ENCODE results near the gene STX12. TPM values are rescaled to one million over a fixed set of nuclear protein-coding genes. Genes with fewer than 3 reads are reported as not detected.

Gene STX12
- polyA plus RNA-seq, 1 of the 3 experiments (the other 2 are of a cell fraction) = 12.9 TPM

DNA sequence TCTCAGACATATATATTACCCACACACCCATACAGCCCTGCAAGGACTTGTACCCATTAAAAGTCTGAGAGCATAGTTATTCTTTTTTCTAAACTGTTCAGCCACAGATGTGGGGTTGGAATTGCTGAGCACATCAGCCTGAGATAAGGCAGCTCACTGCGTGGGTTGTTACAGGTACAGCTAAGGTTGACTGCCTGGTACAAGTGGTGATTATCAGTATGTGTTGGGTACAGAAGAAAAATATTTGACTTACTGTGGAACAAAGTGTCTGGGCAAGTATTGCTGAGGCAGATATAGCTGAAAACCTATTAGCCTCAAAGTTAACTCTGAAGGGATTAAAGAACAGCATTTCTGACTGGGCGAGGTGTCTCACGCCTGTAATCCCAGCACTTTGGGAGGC is 5.0 kb downstream of the STX12 start:
- TF ChIP-seq NFIC (IDR thresholded peaks at IDR 0.05; ENCODE audit: borderline replicate concordance) = no peak
- TF ChIP-seq, protein P1, sequence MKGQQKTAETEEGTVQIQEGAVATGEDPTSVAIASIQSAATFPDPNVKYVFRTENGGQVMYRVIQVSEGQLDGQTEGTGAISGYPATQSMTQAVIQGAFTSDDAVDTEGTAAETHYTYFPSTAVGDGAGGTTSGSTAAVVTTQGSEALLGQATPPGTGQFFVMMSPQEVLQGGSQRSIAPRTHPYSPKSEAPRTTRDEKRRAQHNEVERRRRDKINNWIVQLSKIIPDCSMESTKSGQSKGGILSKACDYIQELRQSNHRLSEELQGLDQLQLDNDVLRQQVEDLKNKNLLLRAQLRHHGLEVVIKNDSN (IDR thresholded peaks at IDR 0.05; ENCODE audit: borderline replicate concordance, low read depth) = no peak
- TF ChIP-seq, protein P2, sequence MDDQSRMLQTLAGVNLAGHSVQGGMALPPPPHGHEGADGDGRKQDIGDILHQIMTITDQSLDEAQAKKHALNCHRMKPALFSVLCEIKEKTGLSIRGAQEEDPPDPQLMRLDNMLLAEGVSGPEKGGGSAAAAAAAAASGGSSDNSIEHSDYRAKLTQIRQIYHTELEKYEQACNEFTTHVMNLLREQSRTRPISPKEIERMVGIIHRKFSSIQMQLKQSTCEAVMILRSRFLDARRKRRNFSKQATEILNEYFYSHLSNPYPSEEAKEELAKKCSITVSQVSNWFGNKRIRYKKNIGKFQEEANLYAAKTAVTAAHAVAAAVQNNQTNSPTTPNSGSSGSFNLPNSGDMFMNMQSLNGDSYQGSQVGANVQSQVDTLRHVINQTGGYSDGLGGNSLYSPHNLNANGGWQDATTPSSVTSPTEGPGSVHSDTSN (IDR thresholded peaks at IDR 0.05) = no peak
- Histone ChIP-seq H2AFZ (ENCODE audit: low read depth) (no peak overlapping the region), H3F3A (replicated peaks; ENCODE audit: insufficient read depth) (peaks cover 3% of the 10 kb centered on the region), H3K4me2 (no peak overlapping the region), H3K9me3 (no peaks in the 10 kb centered on the region), H4K20me1 (ENCODE audit: insufficient read depth) (0 out of 2 replicates have a peak, but pooled peaks cover 9% of the 10 kb centered on the region), H3K9me2 (no peaks in the 10 kb centered on the region), H3K27ac (ENCODE audit: low read depth in 2 of 2, low read length in 1 of 2) (no peak overlapping the region), H3K9ac (no peak overlapping the region), H3K4me3 (ENCODE audit: low read depth in 2 of 2, low read length in 1 of 2) (no peak overlapping the region), H3K79me2 (ENCODE audit: insufficient read depth) (peaks cover 83% of the 10 kb centered on the region), H3K4me1 (ENCODE audit: control insufficient read depth in 1 of 2, insufficient read depth in 2 of 2, low read depth in 1 of 2, low read length in 1 of 2) (peaks cover 0 to 2% of the 10 kb centered on the region in 2 experiments; a peak in 2 of 4 replicates), H3K36me3 (replicated peaks in 1 of 2; ENCODE audit: control insufficient read depth in 1 of 2, insufficient read depth in 2 of 2, low read length in 1 of 2) (peaks cover 0 to 4% of the 10 kb centered on the region in 2 experiments), H3K27me3 (ENCODE audit: insufficient read depth) (no peaks in the 10 kb centered on the region)
- no peak for DNase-seq
- ChIA-PET POLR2A (no interaction called here), CTCF (no interaction called here)
- WGBS (ENCODE audit: low lambda C conversion rate) = 98% methylated on average over 3 of the region's 3 CpGs

DNA sequence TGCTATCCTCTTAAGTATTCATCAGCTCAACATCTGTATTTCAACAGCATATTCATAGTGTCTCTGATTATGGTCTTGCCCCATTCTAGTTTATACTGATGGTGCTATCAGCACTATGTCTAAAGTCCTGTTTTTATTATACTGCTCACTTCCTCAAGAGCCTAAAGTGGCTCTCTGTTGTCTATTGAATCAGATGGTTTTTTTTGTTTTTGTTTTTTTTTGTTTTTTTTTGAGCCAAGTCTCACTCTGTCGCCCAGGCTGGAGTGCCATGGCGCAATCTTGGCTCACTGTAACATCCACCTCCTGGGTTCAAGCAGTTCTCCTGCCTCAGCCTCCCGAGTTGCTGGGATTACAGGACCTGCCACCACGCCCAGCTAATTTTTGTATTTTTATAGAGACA is 6.1 kb downstream of the STX12 start:
- Histone ChIP-seq H3K36me3 (replicated peaks in 1 of 2; ENCODE audit: control insufficient read depth in 1 of 2, insufficient read depth in 2 of 2, low read length in 1 of 2) (peaks cover 0 to 4% of the 10 kb centered on the region in 2 experiments), H3K27ac (ENCODE audit: low read depth in 2 of 2, low read length in 1 of 2) (no peak overlapping the region), H3F3A (replicated peaks; ENCODE audit: insufficient read depth) (peaks cover 3% of the 10 kb centered on the region), H3K27me3 (ENCODE audit: insufficient read depth) (no peaks in the 10 kb centered on the region), H4K20me1 (ENCODE audit: insufficient read depth) (0 out of 2 replicates have a peak, but pooled peaks cover 9% of the 10 kb centered on the region), H3K9ac (no peak overlapping the region), H3K9me3 (no peaks in the 10 kb centered on the region), H3K4me1 (ENCODE audit: control insufficient read depth in 1 of 2, insufficient read depth in 2 of 2, low read depth in 1 of 2, low read length in 1 of 2) (peaks cover 0 to 2% of the 10 kb centered on the region in 2 experiments; a peak in 2 of 4 replicates), H3K4me3 (ENCODE audit: low read depth in 2 of 2, low read length in 1 of 2) (no peak overlapping the region), H2AFZ (ENCODE audit: low read depth) (no peak overlapping the region), H3K79me2 (ENCODE audit: insufficient read depth) (peaks cover 84% of the 10 kb centered on the region), H3K4me2 (no peak overlapping the region), H3K9me2 (no peaks in the 10 kb centered on the region)
- no peak for TF ChIP-seq NRF1 (IDR thresholded peaks at IDR 0.05; ENCODE audit: low read depth, low read length)
- TF ChIP-seq, protein P3, sequence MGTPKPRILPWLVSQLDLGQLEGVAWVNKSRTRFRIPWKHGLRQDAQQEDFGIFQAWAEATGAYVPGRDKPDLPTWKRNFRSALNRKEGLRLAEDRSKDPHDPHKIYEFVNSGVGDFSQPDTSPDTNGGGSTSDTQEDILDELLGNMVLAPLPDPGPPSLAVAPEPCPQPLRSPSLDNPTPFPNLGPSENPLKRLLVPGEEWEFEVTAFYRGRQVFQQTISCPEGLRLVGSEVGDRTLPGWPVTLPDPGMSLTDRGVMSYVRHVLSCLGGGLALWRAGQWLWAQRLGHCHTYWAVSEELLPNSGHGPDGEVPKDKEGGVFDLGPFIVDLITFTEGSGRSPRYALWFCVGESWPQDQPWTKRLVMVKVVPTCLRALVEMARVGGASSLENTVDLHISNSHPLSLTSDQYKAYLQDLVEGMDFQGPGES (IDR thresholded peaks at IDR 0.05; ENCODE audit: low read depth, low read length) = no peak
- TF ChIP-seq FOSL2 (IDR thresholded peaks at IDR 0.05; ENCODE audit: borderline replicate concordance, low read depth) = no peak
- TF ChIP-seq MEF2A (IDR thresholded peaks at IDR 0.05; ENCODE audit: borderline replicate concordance, low read depth) = no peak
- TF ChIP-seq EP300 (IDR thresholded peaks at IDR 0.05; ENCODE audit: borderline replicate concordance in 1 of 2, low read depth in 1 of 2, low read length in 1 of 2) = no peak
- TF ChIP-seq RFX5 (IDR thresholded peaks at IDR 0.05; ENCODE audit: low read length) = no peak
- TF ChIP-seq ELF1 (IDR thresholded peaks at IDR 0.05) = no peak
- TF ChIP-seq MXI1 (IDR thresholded peaks at IDR 0.05; ENCODE audit: low read depth, low read length) = no peak
- no peak for TF ChIP-seq CHD2 (IDR thresholded peaks at IDR 0.05; ENCODE audit: low read length, partially characterized antibody)
- TF ChIP-seq, protein P4, sequence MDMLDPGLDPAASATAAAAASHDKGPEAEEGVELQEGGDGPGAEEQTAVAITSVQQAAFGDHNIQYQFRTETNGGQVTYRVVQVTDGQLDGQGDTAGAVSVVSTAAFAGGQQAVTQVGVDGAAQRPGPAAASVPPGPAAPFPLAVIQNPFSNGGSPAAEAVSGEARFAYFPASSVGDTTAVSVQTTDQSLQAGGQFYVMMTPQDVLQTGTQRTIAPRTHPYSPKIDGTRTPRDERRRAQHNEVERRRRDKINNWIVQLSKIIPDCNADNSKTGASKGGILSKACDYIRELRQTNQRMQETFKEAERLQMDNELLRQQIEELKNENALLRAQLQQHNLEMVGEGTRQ (IDR thresholded peaks at IDR 0.05; ENCODE audit: borderline replicate concordance, low read depth, low read length) = no peak
- no peak for TF ChIP-seq SIN3A (IDR thresholded peaks at IDR 0.05; ENCODE audit: borderline replicate concordance, low read depth, low read length)
- TF ChIP-seq, protein P5, sequence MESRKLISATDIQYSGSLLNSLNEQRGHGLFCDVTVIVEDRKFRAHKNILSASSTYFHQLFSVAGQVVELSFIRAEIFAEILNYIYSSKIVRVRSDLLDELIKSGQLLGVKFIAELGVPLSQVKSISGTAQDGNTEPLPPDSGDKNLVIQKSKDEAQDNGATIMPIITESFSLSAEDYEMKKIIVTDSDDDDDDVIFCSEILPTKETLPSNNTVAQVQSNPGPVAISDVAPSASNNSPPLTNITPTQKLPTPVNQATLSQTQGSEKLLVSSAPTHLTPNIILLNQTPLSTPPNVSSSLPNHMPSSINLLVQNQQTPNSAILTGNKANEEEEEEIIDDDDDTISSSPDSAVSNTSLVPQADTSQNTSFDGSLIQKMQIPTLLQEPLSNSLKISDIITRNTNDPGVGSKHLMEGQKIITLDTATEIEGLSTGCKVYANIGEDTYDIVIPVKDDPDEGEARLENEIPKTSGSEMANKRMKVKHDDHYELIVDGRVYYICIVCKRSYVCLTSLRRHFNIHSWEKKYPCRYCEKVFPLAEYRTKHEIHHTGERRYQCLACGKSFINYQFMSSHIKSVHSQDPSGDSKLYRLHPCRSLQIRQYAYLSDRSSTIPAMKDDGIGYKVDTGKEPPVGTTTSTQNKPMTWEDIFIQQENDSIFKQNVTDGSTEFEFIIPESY (IDR thresholded peaks at IDR 0.05; ENCODE audit: borderline replicate concordance, low read depth) = no peak
- TF ChIP-seq, protein P6, sequence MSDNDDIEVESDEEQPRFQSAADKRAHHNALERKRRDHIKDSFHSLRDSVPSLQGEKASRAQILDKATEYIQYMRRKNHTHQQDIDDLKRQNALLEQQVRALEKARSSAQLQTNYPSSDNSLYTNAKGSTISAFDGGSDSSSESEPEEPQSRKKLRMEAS (IDR thresholded peaks at IDR 0.05; ENCODE audit: low read depth) = no peak
- TF ChIP-seq RXRA (IDR thresholded peaks at IDR 0.05; ENCODE audit: borderline replicate concordance, low read depth) = no peak
- TF ChIP-seq TEAD4 (IDR thresholded peaks at IDR 0.05; ENCODE audit: borderline replicate concordance, insufficient read depth) = no peak
- ChIA-PET CTCF (no interaction called here), POLR2A (no interaction called here)
- 95% methylated on average over 4 of the region's 4 CpGs for WGBS (ENCODE audit: low lambda C conversion rate)
- no peak for DNase-seq

Data from SK-N-SH (cell line).